K562 (cell line): Measurements from ENCODE around the gene TTBK1. TPM values are rescaled to one million over a fixed set of nuclear protein-coding genes. Genes with fewer than 3 reads are reported as not detected.

Experiments used
- ATAC-seq: fragments of 200-7000 bp; cut with Tn5 transposase; 3 replicates; pipeline ENCODE4 v1.9.1; 2020; ENCODE audit warnings: moderate library complexity
- BruUV-seq: library from RNA; stranded (reverse); fragments of 400-500 nt; replicated peaks from 2 replicates; lab custom pipeline; 2021; lab: Mats Ljungman, UMichigan
- CTCF ChIA-PET: fragments of 300-600 bp; formaldehyde crosslinking; extraction: SDS; loops from one replicate; lab custom pipeline; 2021; ENCODE audit warnings: low intra/inter-chr PET ratio; lab: Yijun Ruan, JAX
- POLR2A ChIA-PET: fragments of 300-600, 350-650 bp; sonication (Branson Sonifier 250); formaldehyde crosslinking; extraction: SDS; loops from one replicate; lab custom pipeline; 2021; ENCODE audit warnings: antibody characterized with exemption, inconsistent platforms; lab: Yijun Ruan, JAX
- DNase-seq, 4 experiments: peaks; one replicate each; pipeline versions ENCODE4 v3.0.0 to v3.0.0-alpha.2; 2011 to 2018; ENCODE audit warnings: low spot score in 3 of 4, mixed read lengths in 3 of 4; ENCODE audit errors: extremely low read depth in 1 of 4
- FAIRE-seq: peaks from 2 replicates; lab custom pipeline; 2011; peaks lifted over from hg19 to GRCh38; lab: Jason Lieb, UNC
- H2AFZ ChIP-seq: 2 replicates; pipeline ENCODE4 v1.6.0; 2011; ENCODE audit warnings: low read depth, low read length, control low read depth, inconsistent platforms
- H3K27ac ChIP-seq: fragments of 200-600 bp; 3 replicates; pipeline ENCODE4 v1.8.0; 2011; ENCODE audit warnings: low read depth, mild to moderate bottlenecking, control low read depth, inconsistent platforms, low read length, moderate library complexity, mixed read lengths; ENCODE audit errors: extremely low read depth
- H3K27me3 ChIP-seq, 2 experiments: fragments of 300-600 bp in 1 of 2; 2 replicates in 1 of 2; 3 replicates in 1 of 2; pipeline versions ENCODE4 v1.6.0 to v1.8.0; 2011; ENCODE audit warnings: inconsistent platforms in 2 of 2, low read length in 2 of 2, mild to moderate bottlenecking in 1 of 2, mixed read lengths in 1 of 2, moderate library complexity in 1 of 2; ENCODE audit not compliant: control insufficient read depth in 2 of 2, insufficient read depth in 2 of 2
- H3K36me3 ChIP-seq: fragments of 300-600 bp; 3 replicates; pipeline ENCODE4 v1.8.0; 2011; ENCODE audit warnings: mild to moderate bottlenecking, low read length, inconsistent platforms; ENCODE audit not compliant: control insufficient read depth, insufficient read depth
- H3K4me1 ChIP-seq, 2 experiments: fragments of 200-600 bp in 1 of 2; replicated peaks in 1 of 2; 2 replicates in 1 of 2; 3 replicates in 1 of 2; pipeline versions ENCODE4 v1.5.1 to v1.8.0; 2011; ENCODE audit warnings: inconsistent platforms in 2 of 2, low read length in 2 of 2, mild to moderate bottlenecking in 1 of 2, mixed read lengths in 1 of 2, moderate library complexity in 1 of 2; ENCODE audit not compliant: control insufficient read depth in 2 of 2, insufficient read depth in 2 of 2
- H3K4me2 ChIP-seq: 2 replicates; pipeline ENCODE4 v1.6.1; 2011; ENCODE audit warnings: low read length, control low read depth, inconsistent platforms, mixed read lengths; ENCODE audit not compliant: insufficient read depth
- H3K4me3 ChIP-seq: fragments of 200-600 bp; sonication (generic), shearing (Covaris generic); 2 replicates; pipeline ENCODE4 v1.5.1; 2016; ENCODE audit warnings: control low read depth, inconsistent platforms
- H3K79me2 ChIP-seq: fragments of 200-600 bp; 3 replicates; pipeline ENCODE4 v1.8.0; 2011; ENCODE audit warnings: low read length, inconsistent platforms; ENCODE audit not compliant: control insufficient read depth, insufficient read depth
- H3K9ac ChIP-seq, 2 experiments: 2 replicates each; pipeline versions ENCODE4 v1.6.0 to v1.6.1; 2011; ENCODE audit warnings: low read depth in 2 of 2, low read length in 2 of 2, control low read depth in 1 of 2, inconsistent platforms in 1 of 2, mild to moderate bottlenecking in 1 of 2, mixed read lengths in 1 of 2; ENCODE audit not compliant: insufficient read depth in 1 of 2
- H3K9me1 ChIP-seq: one replicate; pipeline ENCODE4 v1.6.0; 2011; ENCODE audit warnings: inconsistent platforms, mild to moderate bottlenecking, low read length, moderate library complexity; ENCODE audit not compliant: control insufficient read depth, insufficient read depth
- H3K9me3 ChIP-seq: replicated peaks from 2 replicates; pipeline ENCODE4 v1.5.1; 2011; ENCODE audit warnings: low read depth, low read length, inconsistent platforms; ENCODE audit not compliant: control insufficient read depth, insufficient read depth
- H4K20me1 ChIP-seq: replicated peaks from 2 replicates; pipeline ENCODE4 v1.6.1; 2011; ENCODE audit warnings: low read length, inconsistent platforms, mixed read lengths; ENCODE audit not compliant: control insufficient read depth, insufficient read depth
- ARID4B ChIP-seq: sonication (generic); formaldehyde crosslinking; IDR thresholded peaks from 2 replicates; pipeline ENCODE4 v1.8.0; 2022; ENCODE audit warnings: mild to moderate bottlenecking, missing genetic modification reagents
- KLF16 ChIP-seq: IDR thresholded peaks from 2 replicates; pipeline ENCODE4 v1.6.1; 2016; ENCODE audit warnings: antibody characterized with exemption
- WGBS: fragments of 100-300 bp; shearing (Covaris generic); methylation state at CpG from one replicate; pipeline ENCODE4 v1.1.6; 2016; ENCODE audit warnings: low coverage, mixed read lengths; ENCODE audit not compliant: insufficient coverage; ENCODE audit errors: missing lambda C conversion rate; 5-methylcytosine and 5-hydroxymethylcytosine counted together
- in situ Hi-C: fragments of 300-500 bp; cut with MboI; formaldehyde crosslinking; loops from 4 replicates; pipeline ENCODE4 v1.15.0; 2018; ENCODE audit warnings: inconsistent platforms, mixed read lengths
- intact Hi-C: fragments of 100-400 bp; cut with micrococcal nuclease; formaldehyde crosslinking; loops from 2 replicates; pipeline ENCODE4 v1.14.2; 2022
- polyA plus RNA-seq, 8 experiments: library from polyadenylated mRNA; depleted of rRNA in 4 of 8; stranded (reverse) in 5 of 8; unstranded in 3 of 8; fragments of >200 nt; fragmentation: Nextera tagmentation in 2 of 8; fragmentation: Illumina TruSeq in 1 of 8; extraction: Ambion mirVana in 2 of 8; extraction: Trizol in 1 of 8; gene quantifications; 2 replicates each; pipeline versions ENCODE4 v1.2.1 to v1.2.3, GENCODE V29; 2011 to 2014; ENCODE audit warnings: inconsistent platforms in 1 of 8, missing spikeins in 1 of 8
- total RNA-seq, 7 experiments: library from RNA; depleted of rRNA in 6 of 7; stranded (reverse); fragments of >200 nt in 6 of 7; fragmentation: Illumina TruSeq in 2 of 7; extraction: Trizol in 2 of 7; gene quantifications; 2 replicates each; pipeline versions ENCODE4 v1.2.1 to v1.2.3, GENCODE V29; 2011 to 2021; ENCODE audit warnings: low replicate concordance in 1 of 7

TTBK1 gene
- total and polyA plus RNA-seq, 9 of the 15 experiments (the other 6 are each of a cell fraction or from before 2014, with no cell fraction given), result not detected

GRCh38 chr6:43254846-43255245, 11.6 kb downstream of the TTBK1 start:
- 8% methylated on average over 11 of the region's 11 CpGs for WGBS
- Histone ChIP-seq H3K27ac (no peak overlapping the region), H2AFZ (no peak overlapping the region), H3K4me2 (no peak overlapping the region), H3K36me3 (no peaks in the 10 kb centered on the region), H3K79me2 (no peaks in the 10 kb centered on the region), H3K27me3 (peaks cover 64 to 91% of the 10 kb centered on the region in 2 experiments), H3K9me1 (no peaks in the 10 kb centered on the region), H3K9ac (no peak overlapping the region), H4K20me1 (peaks cover 21% of the 10 kb centered on the region), H3K9me3 (no peaks in the 10 kb centered on the region), H3K4me3 (no peak overlapping the region), H3K4me1 (peaks cover 0 to 15% of the 10 kb centered on the region in 2 experiments; a peak in 2 of 5 replicates)
- in situ Hi-C loops, result no loop called here
- no TSS peak for BruUV-seq
- ATAC-seq (no peak), DNase-seq (no peak), FAIRE-seq (no peak)
- ChIA-PET POLR2A (interaction anchor here (0.7 to 1.0 kb wide), 2 partner anchors 11 to 268 kb away, joined by 3 read pairs; no protein-coding TSS in a partner anchor), CTCF (interaction anchor here (0.5 kb wide), 1 partner anchor 1093 kb away, joined by 3 read pairs; no protein-coding TSS in a partner anchor)
- intact Hi-C loops, result no loop called here
- TF ChIP-seq ARID4B (CRISPR knock-in tag), result no peak
- no peak for TF ChIP-seq KLF16
